Activated T-helper 1 cell treated with anti-CD3 and anti-CD28 coated beads, Interleukin-2, amount 50 U/mL, for 16 hours (primary cell): ENCODE data around the gene DCAF8L2.
"Not testable (repeated sequence)": the region's sequence is repeated elsewhere in the genome, so short reads cannot be mapped to it uniquely, and the experiment has no call there.

Experiments
- DNase-seq, 2 donors: peaks; one replicate each; pipeline ENCODE4 v3.0.0-alpha.2; 2020; ENCODE audit warnings: low read depth in 1 of 2, low spot score in 1 of 2

Gene DCAF8L2

DNA sequence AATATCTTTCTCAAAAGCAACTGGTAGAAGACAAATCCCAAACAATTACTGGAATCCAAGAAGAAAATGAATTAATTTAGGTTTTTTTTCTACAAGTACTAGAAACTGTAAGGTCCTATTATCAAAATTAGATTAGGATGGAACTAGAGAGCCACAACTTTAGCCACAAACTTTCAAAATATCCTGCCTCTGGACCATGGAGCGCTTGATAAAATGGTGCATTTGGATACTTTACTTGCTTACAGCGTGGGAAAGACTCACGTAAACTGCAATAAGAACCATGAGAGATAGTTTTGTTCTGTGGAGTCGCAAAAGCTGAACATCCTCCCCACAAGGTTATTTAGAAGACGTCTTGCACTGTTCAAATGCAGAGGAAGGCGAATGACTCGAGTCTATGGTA, at the start of gene DCAF8L2:
DCAF8L2 (plus strand) TSS at position 301 of the 400 bp plus-strand sequence. CDS start 156,552 bp downstream, outside the sequence.
- DNase-seq: no peak

DNA sequence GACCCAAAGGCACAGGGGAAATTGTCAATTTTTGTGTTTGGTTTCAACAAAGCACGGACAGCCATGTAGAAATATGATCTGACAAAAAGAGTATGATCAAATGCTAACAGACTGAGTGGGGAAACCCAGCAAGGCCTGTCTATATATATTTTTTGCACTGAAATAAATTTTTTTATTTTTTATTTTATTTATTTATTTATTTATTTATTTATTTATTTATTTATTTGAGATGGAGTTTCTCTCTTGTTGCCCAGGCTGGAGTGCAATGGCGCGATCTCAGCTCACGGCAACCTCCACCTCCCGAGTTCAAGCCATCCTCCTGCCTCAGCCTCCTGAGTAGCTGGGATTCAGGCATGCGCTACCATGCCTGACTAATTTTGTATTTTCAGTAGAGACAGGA, 49.0 kb upstream of the DCAF8L2 start:
- not testable (repeated sequence) for DNase-seq

DNA sequence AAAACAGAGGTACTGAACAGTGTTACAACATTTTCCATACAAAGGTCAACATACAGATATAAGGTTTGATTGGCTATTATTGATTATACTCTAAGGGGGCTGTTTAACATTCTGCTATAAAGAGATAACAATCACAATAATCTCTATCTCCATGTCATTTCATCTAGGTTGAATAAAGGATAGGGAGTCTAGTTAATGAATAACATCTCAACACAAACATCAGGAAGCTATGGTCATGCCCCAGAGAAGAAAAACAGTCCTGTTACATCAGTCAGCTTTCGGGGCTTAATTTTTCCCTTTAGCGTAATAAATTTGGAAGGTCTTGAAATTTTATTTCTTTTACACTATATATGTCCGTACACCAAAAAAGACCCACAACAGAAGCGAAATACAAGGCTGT, 41.5 kb upstream of the DCAF8L2 start:
- no peak for DNase-seq

GRCh38 chrX:27549688-27550087, 40.5 kb upstream of the DCAF8L2 start:
- no peak for DNase-seq

DNA sequence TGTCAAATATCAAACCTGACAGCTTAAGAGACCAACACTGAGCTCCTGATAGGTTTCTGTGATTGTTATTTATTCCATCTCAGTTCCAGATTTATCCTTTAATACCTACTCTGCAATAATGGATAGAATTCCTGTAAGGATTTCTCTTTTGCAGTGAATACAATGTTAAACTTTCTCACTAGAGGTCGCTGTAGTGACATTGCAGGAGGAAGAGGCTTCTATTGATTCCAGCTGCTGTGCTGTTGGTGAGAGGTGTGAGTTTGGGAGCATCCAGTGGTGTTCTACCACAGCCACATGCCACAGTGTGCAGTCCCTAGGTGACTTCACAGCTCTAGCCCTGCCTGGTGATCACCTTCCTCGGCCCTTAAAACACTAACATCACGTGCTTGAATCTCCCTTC, 34.6 kb upstream of the DCAF8L2 start:
- DNase-seq: no peak

GRCh38 chrX:27565992-27566391, 24.2 kb upstream of the DCAF8L2 start:
- no peak for DNase-seq

- no peak for DNase-seq
Observed at GRCh38 chrX:27571164-27571563, 19.0 kb upstream of the DCAF8L2 start.

DNA sequence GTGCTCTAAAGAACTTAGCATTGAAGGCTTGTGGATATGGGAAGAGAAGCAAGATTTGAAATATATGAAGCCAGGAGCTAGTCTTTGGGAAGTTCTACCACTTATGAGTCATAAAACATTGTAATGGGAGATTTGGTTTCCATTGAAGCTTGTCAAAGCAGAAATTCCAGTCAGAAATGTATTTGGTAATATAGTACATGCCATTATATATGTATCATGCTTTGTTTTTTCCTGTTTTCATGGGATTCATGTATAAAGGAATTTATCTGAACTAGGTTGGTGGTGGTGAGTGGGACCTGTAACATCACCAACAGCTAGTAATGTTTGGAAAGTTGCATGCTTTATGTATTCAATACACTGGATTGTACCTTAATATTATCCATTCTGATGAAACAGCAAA, 14.6 kb upstream of the DCAF8L2 start:
- no peak for DNase-seq

GRCh38 chrX:27583976-27584375, 6.2 kb upstream of the DCAF8L2 start:
- no peak for DNase-seq

GRCh38 chrX:27591938-27592337, 1.8 kb downstream of the DCAF8L2 start:
- no peak for DNase-seq

DNA sequence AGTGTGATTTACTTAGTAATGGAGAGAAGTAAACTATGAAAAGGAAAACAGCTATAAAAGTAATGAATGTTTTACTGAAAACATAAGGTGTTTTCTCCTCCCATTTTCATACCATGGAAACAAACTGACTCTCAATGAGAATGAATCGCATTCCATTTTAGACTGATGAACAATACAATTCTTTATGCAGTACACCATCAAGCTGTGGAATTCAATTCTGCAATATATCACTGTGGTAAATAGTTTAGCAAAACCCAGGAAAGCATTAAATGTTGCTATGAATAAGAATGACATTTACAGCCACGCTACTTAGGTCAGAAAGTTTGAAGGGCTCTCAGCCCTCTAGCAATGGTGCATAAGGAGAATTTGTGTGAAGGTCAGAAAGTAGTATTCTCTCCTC, 7.4 kb downstream of the DCAF8L2 start:
- DNase-seq: no peak

DNA sequence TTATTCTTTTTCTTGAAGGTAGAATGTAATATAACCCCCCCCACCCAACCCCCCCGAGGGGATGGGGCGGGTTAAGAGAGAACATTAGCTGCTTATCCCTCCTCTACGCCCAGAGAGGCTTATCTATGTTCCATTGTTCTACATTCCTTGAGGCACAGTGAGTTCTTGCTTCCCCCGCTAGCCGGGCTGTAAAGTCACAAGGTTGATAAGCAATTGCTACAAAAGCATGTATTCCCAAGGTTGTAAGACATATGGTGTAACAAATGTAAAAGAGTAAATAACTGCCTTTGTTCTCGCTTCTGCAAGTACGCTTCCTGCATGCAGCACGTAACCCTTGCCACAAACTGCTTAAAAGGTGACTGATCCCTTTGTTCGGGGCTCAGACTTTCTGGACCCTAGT, 8.2 kb downstream of the DCAF8L2 start:
- no peak for DNase-seq

GRCh38 chrX:27599928-27600327, 9.8 kb downstream of the DCAF8L2 start:
- no peak for DNase-seq

- DNase-seq: no peak
Observed at GRCh38 chrX:27600686-27601085, 10.5 kb downstream of the DCAF8L2 start.

DNA sequence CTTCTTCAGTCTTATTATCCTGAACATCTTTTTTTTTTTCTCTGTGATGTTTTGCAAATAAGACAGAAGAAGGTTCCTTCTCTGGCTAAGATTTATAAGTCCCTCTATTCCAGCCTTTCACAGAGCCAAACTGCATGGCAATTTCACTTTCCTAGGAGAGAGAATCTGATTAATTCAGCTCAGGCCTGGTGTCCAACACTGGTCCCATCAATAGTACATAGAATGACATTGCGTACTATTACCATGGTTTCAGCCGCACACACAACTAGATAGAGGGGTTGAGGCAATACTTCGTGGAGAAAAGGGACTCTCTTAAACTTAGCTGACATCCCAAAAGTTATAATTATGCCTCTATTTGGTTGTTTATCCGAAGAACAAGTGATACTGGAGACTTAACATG, 18.5 kb downstream of the DCAF8L2 start:
- DNase-seq: no peak

DNA sequence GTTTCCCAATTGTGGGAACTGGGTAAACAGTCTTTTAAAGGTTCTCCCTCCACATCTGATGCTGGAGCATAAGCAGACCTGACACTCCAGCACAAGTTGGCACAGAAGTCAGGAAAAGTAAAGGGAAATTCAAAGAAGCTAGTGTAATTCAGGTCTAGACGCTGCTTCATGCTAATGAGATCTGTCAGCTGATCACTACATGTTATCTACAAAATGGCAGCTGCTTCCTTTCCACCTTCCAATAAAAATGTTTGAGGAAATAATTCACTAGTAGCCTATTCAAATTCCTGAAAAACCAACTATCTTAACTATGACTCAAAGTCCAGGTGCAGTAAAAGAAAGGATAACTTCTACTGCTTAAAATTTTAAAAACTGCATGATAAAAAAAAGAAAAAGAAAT, 29.3 kb downstream of the DCAF8L2 start:
- no peak for DNase-seq

GRCh38 chrX:27619975-27620374, 29.8 kb downstream of the DCAF8L2 start:
- DNase-seq: no peak

- DNase-seq: no peak
Observed at GRCh38 chrX:27622883-27623282, 32.7 kb downstream of the DCAF8L2 start.

DNA sequence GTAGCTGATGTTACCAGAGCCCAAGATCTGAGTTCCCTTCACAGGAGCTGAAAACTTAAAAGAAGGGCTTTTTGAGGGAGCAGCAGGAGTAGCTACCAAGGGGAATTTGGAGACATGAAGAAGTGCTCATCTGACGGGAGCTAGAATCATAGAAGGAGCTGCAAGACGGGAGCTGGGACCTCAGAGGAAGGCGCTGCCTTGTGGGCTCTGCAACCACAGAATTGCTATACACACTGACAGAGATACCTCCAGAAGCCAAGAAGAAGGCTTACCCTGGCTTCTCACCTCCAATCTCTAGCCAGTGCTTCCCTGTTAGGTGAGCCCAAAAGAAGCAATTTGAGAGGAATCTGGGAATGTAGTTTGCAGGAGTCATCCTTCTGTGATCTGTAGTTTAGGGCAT, 35.9 kb downstream of the DCAF8L2 start:
- DNase-seq: no peak

DNA sequence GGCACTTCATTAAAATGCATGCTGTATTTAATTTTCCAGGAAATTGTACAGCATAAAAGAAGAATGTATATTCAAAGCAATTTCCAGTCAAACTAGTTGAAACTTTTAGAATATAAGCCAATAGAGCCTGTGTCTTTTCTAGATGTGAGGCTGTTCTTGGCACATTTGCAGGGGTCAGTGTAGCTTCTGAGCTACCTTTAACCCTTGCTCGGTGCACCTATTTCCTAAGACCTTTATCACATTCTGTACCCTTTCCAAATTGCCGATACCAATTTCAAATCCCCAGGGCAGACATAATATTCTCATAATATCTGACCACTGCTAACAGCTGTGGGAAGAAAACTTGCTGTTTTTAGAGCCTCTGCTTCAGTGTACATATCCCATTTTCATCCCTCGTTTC, 43.2 kb downstream of the DCAF8L2 start:
- DNase-seq: no peak

DNA sequence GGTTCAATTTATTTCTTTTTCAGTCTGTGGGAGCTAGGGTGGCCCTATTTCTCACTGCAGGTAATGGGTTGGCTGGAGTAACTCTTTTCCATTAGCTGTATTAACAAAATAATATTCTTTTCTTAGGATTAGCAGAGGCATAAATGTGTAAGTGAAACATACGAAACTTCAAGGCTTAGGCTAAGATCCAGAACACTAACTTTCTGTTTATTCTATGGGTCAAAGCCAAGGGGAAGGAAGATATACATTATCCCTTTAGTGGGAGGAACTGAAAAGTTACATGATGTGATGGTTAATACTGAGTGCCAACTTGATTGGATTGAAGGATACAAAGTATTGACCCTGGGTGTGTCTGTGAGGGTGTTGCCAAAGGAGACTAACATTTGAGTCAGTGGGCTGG, 66.4 kb downstream of the DCAF8L2 start:
- no peak for DNase-seq

DNA sequence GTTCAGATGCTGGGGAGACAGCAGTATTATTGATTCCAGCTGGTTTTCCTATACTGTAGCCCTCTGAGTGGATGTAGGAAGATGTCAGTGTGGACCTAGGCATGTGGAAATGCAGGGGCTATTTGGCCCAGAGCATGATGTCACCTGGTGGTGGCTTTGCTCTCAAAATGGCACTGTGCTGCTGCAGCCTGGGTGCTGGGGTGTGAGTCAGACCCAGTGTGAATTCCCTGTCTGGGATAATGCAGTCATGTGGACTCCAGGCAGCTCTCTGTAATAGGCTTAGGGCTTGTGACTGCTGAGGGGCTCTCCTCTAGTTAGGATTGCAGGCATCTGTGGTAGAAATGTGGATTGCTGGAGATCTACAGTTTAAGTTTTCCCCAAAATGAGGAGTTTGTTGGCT, 70.7 kb downstream of the DCAF8L2 start:
- no peak for DNase-seq

DNA sequence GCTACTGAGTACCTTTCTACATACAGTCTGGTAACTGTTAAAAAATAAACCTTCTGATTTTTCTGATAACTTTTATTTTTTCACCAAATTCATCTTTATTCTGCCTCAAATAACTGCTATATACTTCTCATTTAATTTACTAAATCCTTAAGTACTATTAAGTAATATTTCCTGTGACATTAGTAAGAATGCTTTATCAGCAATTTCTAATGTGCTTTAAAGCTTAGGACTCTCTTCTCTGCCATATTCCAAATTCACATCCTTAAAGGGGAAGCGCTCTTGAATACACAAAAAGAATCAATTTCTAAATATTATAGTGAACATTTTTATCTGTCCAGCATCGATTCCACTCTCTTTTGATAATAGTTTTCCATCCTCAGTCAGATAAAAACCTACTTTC, 81.1 kb downstream of the DCAF8L2 start:
- no peak for DNase-seq

GRCh38 chrX:27674491-27674890, 84.3 kb downstream of the DCAF8L2 start:
- DNase-seq: no peak
